Neural progenitor cell (in vitro differentiated cells): ENCODE measurements around the gene JAKMIP2.

ENCODE experiments used
- CTCF ChIP-seq: fragments of 200-600 bp; sonication (generic); IDR thresholded peaks from 2 replicates; pipeline ENCODE4 v1.5.1; 2017; ENCODE audit warnings: antibody characterized with exemption, mild to moderate bottlenecking
- EZH2 ChIP-seq: fragments of 200-600 bp; sonication (generic); IDR thresholded peaks from 2 replicates; pipeline ENCODE4 v1.6.1; 2017; ENCODE audit warnings: antibody characterized with exemption, mild to moderate bottlenecking, moderate library complexity
- EZH2phosphoT487 ChIP-seq: fragments of 200-600 bp; sonication (generic); IDR thresholded peaks from 2 replicates; pipeline ENCODE4 v1.6.1; 2017; ENCODE audit warnings: antibody characterized with exemption

- TF ChIP-seq CTCF (no peak), EZH2phosphoT487 (no peak), EZH2 (no peak)
Observed at GRCh38 chr5:147697380-147697779, 85.1 kb downstream of the JAKMIP2 start.
